Uterus (tissue), 2 donors: ENCODE results near the gene ERO1B.
"Not testable (repeated sequence)": the region's sequence is repeated elsewhere in the genome, so short reads cannot be mapped to it uniquely, and the experiment has no call there.

ENCODE experiments used
- POLR2A ChIP-seq, 2 donors: fragments of 450-650 bp; IDR thresholded peaks; one replicate each; pipeline ENCODE4 v1.6.1; 2016; ENCODE audit warnings: antibody characterized with exemption in 2 of 2, mild to moderate bottlenecking in 1 of 2, moderate library complexity in 1 of 2
- TF ChIP-seq, protein P1 (sequence below), 4 experiments: fragments of 200-600 bp in 2 of 4; fragments of 450-650 bp in 2 of 4; sonication (generic) in 2 of 4; IDR thresholded peaks; one replicate each; pipeline ENCODE4 v1.5.1; 2016 to 2019; ENCODE audit warnings: antibody characterized with exemption in 4 of 4, mild to moderate bottlenecking in 2 of 4, moderate library complexity in 1 of 4

DNA sequence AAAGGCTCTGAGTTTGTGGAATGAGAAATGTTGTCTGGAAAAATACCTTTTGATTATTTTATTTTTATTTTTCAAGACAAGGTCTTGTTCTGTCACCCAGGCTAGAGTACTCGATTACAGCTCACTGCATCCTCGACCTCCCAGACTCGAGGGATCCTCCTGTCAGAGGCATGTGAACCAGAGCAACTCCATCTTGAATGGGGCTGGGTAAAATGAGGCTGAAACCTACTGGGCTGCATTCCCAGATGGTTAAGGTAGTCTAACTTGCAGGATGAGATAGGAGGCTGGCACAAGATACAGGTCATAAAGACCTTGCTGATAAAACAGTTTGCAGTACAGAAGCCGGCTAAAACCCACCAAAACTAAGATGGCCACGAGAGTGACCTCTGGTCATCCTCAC lies 32.3 kb upstream of the ERO1B start:
- TF ChIP-seq, protein P1, sequence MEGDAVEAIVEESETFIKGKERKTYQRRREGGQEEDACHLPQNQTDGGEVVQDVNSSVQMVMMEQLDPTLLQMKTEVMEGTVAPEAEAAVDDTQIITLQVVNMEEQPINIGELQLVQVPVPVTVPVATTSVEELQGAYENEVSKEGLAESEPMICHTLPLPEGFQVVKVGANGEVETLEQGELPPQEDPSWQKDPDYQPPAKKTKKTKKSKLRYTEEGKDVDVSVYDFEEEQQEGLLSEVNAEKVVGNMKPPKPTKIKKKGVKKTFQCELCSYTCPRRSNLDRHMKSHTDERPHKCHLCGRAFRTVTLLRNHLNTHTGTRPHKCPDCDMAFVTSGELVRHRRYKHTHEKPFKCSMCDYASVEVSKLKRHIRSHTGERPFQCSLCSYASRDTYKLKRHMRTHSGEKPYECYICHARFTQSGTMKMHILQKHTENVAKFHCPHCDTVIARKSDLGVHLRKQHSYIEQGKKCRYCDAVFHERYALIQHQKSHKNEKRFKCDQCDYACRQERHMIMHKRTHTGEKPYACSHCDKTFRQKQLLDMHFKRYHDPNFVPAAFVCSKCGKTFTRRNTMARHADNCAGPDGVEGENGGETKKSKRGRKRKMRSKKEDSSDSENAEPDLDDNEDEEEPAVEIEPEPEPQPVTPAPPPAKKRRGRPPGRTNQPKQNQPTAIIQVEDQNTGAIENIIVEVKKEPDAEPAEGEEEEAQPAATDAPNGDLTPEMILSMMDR (IDR thresholded peaks at IDR 0.05), result not testable (repeated sequence)
- not testable (repeated sequence) for TF ChIP-seq POLR2A (IDR thresholded peaks at IDR 0.05)
